ENCODE measurements around the gene SLAMF7.
"Not testable (repeated sequence)": the region's sequence is repeated elsewhere in the genome, so short reads cannot be mapped to it uniquely, and the experiment has no call there.

Gene SLAMF7

DNA sequence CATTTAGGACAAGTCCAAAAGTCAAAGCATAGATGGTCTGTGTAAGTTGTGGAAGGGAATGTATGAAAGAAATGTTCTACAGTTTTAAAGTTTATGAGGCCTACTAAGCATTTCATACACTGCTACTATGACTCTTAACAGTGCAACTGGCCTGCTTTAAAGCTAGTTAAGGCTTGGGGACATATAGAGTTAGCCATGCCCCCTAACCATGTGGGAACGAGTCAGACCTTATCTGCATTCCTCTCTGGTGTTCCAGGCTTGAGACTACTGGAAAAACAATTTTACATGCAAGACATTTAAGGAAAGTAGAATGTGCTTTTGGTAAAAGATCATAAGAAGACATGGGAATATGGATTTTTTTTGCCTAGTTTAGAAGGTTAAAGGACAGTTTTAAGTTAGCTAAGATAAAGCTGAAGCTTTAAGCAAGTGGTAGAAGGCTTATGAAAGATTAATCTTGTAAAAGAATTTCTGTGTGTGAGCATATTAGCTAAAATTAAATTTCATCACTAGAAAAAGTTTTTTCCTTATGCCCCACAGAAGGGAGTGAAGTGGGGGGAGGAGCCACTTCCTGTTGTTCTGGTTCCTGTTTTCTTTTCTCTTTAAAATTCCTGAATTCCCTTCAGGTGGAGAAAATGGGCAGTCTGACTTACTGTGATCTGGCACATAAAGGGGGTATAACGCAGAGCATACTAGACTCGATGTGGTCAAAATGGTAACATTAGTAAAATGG, 18.5 kb upstream of the SLAMF7 start:
- DNase-seq (ENCODE audit: low read depth): no peak

DNA sequence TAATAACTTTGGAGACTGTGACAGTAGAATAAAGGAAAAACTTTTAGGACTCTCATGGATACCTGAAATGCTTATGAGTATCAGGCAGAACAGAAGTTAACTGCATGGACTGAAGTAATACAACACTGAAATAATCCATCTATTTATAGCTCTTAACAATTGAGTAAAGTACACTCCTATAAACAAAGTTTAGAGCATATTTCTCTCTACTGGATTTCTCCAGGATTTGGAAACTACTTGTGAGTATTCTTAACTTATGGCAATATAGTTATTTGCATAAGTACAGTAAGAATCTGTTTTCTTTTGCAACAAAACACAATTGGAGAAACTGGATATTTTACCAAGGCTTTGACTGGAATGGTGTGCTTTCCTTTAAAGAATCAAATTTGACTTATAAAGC, 17.6 kb upstream of the SLAMF7 start:
- DNase-seq (ENCODE audit: low read depth): no peak

DNA sequence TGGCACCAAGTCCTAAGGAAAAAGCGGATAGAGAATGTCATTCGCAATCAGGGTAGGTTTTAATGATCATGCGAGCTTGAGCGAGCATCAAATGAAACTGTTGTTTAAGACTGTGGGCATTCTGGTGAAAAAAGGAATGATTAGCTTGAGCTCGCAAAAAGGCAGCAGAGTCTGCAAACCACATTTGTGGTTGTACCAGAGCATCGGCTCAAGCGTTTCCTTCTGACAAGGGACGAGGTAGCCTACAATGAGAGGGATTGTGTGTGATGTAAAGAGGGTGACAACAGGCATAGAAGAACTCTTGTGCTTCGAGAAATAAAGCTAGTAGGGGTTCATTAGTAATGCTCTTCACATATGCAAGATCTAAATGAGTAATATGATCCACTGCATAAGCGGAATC, 16.3 kb upstream of the SLAMF7 start:
- DNase-seq (ENCODE audit: low read depth): no peak

DNA sequence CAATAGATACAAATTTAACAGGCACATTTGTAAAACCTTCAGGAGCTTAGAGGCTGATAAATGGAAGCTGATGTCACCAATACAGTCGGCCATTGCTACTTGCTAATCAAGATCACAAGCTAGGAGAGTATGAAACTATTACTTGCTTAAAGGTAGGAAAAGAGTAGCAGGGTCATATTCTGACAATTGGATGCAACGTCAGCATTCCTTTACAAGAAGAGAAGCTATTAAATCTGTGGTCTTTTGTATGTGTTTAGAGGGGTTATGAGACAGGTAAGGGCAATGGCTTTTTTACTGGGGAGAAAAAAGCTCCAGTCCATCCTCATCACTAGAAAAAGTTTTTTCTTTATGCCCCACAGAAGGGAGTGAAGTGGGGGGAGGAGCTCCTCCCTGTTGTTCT, 15.7 kb upstream of the SLAMF7 start:
- DNase-seq (ENCODE audit: low read depth): no peak

DNA sequence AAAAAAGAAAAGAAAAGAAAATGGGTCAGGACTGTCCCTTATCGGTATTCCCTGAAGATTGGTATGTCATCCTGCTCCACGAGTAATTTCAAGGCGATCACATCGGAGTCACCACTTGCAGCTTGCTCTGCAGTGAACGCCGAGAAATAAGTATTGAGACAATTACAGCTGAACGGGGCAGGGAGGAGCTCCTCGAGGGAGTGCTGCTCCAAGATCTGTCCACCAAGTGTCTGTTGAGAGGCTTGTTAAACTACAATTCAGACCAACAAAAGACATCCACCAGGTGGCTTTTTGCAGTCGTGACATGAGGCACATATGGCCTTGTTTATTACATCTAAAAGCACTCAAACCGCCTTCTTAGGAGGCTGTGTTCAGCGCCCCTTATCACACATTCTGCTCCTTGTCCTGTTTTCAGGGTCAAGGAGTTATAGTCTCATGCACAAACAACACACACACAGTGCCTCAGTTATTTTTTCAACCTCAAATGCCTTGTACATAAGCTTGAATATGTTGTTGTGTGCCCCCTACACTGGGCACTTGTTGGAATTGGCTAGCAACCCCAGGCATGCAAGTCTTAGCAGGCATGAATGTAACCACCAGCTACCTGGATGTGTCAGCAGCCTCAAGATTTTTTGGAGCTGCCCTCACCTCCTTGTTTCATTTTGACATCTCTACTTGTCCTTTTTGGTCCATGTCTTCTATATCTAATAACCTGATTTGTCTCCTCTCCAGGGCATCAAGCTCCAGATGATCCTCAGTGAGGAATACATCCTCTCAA, 14.4 kb upstream of the SLAMF7 start:
- DNase-seq (ENCODE audit: low read depth): no peak

DNA sequence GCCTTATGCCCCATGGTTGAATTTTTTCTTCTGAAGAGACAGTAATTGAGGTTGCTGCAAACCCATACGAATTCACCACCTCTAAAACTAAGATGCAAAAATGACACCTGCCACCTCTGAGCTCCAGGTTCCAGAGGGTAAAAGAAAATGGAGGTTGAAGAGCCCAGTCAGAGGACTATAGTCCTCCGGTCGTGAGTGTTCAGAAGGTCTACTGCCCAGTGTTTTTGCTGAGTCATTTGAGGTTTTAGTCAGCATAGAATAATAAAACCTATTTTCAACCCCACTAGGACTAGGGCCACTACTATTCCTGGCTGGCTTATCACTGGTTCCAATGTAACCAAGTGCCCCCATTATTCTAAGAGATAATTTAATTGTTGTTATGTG, 12.9 kb upstream of the SLAMF7 start:
- DNase-seq (ENCODE audit: low read depth): no peak

DNA sequence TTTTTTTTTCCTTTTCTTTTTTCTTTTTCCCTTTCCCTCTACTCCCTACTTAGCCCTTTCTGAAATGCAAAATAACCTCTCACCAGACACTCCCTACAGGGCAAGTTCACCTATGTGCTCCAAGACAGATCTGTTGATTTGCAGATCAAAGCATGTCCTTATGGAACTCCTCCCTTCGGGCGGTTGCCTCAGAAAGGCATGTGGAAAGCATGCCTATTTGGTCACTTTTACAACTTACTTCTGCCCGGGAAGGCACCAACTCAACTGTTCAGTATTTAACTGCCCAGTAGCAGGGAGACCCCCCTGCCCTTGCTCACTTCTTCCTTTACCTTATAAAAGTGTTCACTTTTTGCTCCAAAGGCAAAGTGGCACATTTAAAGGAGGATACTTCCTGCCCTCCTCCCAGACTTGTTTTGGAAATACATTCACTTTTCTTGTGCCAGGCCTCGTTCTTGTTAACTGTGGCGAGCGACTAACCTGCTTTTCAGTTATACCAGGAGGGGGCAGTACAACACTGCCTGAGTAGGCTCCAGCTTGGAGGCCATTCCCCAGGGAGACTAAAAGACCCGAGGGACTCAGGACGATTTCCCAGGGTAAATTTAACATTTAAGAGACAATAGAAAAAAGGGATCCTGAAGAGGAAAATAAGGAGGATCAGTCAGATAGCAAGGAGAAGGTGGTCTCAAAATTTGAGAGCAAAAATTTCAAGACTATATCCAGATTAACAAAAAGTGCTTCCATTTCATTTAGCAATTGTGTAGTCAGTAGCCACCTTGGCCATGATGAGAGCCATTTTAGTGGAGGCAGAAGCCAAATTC, 12.3 kb upstream of the SLAMF7 start:
- DNase-seq (ENCODE audit: low read depth): no peak

DNA sequence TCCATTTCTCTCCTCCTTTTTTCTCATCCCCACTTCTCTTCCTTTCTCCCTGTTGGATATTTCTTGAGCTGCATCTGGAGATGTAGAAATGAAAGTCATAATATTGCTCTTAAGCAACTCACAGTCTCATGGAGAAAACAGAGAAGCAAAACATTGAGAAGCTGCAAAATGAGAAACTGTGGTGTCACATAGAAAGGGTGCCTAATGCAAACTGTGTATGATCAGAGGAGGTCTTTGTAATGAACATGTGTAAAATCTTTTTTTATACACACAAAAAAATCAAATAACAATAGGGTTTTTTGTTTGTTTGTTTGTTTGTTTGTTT, 11.8 kb upstream of the SLAMF7 start:
- no peak for DNase-seq (ENCODE audit: low read depth)

DNA sequence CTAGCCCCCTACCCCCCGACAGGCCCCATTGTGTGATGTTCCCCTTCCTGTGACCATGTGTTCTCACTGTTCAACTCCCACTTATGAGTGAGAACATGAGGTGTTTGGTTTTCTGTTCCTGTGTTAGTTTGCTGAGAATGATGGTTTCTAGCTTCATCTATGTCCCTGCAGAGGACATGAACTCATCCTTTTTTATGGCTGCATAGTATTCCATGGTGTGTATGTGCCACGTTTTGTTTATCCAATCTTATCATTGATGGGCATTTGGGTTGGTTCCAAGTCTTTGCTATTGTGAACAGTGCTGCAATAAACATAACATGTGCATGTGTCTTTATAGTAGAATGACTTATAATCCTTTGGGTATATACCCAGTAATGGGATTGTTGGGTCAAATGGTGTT, 7.5 kb upstream of the SLAMF7 start:
- not testable (repeated sequence) for DNase-seq (ENCODE audit: low read depth)

DNA sequence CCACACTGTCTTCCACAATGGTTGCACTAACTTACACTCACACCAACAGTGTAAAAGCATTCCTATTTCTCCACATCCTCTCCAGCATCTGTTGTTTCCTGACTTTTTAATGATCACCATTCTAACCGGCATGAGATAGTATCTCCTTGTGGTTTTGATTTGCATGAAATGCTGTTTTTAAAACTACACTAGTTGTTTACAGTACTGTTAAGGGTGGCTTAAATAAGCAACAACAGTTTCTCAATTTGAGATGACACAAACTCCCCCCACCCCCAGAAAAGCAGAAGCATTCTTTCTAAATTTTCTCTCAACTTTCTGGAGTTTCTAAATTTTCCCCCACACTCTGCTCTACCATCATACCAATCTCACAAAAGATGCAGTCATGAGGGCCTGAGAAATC, 7.1 kb upstream of the SLAMF7 start:
- no peak for DNase-seq (ENCODE audit: low read depth)

DNA sequence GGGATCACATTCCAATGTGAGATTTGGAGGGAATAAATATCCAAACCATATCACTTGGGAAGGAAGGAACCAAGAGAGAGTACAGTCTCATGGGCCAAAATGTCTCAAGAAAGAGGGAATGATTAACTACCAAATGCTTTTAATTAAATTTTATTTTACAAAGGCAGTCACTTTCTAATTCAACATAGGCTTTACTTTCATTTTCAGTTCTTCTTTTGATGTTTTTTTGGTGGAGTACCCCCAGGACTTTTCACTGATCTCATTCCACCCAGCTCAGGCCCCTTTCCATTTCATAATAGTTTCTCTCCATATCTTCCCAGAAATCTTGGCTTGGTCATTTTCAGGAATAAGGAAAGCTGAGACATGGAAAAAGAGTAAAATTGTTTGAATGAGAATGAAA, 5.1 kb upstream of the SLAMF7 start:
- DNase-seq (ENCODE audit: low read depth): no peak

DNA sequence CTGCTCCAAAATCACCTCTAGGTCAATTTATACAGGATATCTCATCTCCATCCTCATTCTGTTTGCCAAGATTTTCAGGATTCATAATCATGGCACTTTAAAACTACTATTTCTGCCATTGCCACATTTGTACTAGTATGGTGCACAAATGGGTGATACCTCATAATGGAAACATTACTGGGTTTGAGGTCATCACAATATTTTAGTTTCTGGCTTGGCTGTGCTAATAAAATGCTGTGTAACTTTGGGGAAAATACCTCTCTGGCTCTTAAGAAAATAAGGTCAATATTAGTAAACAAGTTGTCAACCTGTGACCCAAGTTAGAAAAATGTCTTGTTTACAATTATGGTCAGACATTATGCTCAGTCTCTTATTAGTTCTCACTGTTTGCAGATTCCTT, 4.7 kb upstream of the SLAMF7 start:
- DNase-seq (ENCODE audit: low read depth): no peak

DNA sequence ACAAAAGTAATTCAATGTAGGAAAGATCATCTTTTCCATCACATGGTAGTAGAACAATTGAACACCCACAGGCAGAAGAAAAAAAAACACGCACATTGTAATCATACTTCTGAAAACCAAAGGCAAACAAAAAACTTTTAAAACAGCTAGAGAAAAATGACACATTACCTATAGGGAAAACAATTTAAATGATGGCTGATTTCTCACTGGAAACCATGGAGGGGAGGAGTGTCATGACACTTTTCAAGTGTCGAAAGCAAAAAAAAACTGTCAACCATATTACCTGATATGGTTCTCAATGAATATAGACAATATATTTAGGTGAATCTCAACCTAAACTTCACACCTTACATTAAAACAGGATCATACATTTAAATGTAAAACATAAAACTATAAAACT, 776 bp upstream of the SLAMF7 start:
- DNase-seq (ENCODE audit: low read depth): no peak

DNA sequence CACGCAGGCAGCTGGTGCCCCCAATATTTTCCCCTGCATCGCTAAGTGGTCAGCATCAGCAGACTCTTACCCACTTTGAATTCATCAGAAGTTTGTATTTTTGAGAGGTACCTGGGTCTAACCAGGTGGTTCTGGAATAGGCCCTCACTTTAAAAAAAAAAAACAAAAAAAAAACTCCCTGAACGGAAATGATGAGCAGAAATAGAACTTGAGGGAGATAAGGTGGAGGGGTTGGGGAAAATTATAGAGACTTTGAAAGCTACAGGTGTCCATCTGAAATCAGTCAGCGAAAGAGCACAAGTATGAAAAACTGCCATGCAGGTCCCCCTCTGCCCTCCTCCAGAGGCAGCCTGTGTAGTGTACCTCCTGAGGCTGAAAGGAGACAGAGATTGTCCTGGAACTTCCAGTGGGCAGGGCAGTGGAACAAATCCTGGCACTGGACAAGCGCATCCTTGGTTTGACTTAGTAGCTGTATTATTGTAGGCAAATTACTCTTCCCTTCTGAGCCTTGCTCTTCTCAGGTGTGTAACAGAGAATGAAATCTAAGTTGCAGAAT, 1.2 kb downstream of the SLAMF7 start:
- DNase-seq (ENCODE audit: low read depth): no peak

DNA sequence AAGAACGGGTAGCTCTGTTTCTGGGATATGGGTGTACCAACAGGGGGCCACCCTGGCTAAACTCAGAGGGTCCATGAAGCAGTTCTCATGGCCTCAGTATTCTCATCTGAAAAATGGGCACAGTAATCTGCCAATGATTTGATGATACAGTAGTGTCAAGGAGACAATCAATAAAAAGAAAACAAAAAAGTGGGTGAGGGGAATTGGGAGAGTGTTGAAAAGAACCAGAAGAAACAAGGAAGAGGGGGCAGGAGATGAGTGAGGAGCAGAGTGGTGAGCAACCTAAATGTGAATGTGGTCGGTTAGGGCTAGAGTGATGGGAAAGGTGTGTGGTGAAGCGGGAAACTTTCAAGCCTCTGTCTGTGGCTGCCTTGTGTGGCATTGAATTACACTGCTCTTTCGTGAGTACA, 2.0 kb downstream of the SLAMF7 start:
- DNase-seq (ENCODE audit: low read depth): no peak

DNA sequence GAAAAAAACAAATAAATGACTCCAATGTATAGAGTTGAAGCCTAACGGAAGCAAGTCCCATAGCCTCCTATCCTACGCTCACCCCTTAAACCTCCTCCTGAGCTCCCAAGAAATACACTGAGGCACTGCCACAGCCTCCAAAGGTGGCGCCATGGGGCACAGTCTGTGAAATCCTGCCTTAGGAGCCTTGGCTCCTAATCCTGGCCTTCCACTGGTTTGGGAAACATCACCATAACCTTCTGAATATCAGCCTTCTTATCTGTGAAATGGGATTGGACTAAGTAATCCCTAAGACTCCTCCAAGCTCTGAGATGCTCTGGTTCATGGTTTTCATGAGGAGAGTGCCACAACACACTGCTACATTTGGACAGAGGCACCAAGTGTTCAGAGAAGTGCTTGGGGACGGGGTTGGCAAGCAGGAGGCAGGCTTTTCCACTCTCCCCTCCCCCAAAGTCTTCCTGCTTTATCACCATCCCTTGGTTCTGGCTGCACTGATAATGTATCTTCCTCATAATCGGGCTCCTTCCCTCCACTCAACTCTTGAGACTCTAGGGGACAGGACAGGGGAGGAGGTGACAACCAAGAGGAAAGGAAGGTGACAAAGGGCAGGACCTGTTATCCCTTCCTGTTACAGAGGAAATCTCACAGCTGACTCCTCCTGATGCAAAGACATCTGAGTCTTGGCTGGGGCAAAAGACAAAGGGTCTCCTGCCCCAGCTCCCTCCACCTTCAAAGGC, 2.7 kb downstream of the SLAMF7 start:
- no peak for DNase-seq (ENCODE audit: low read depth)

DNA sequence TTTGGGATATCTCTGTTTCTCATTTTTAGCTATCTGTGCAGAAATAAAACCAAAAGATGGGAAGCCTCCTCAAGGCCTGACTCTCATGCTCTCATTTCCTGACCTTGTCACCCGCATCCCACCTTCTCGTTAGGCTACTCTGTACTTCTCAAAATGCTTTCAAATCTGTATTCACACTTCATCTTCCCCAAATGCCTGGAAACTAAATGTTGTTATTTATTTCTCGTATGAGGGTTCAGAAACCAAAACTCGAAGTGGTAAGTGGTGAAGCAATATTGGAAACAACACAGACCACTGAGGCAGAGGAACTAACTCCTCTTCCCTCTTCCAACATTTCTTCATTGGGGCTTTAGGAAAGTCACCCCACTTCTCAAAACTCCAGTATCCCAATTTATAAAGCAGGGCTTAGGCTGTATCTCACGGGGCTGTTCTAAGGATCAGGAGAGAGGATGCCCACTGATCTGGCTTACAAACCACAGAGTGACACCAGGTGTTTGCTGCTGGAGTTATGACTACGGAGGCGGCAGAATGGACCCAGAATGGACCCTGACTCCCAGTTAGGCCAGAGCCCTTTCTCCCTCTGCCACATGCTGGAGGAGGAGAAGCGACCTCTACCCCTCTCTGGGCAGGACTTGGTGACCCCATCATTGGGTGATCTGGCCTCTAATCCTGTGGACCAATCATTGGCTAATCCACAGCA, 3.5 kb downstream of the SLAMF7 start:
- DNase-seq (ENCODE audit: low read depth): no peak

DNA sequence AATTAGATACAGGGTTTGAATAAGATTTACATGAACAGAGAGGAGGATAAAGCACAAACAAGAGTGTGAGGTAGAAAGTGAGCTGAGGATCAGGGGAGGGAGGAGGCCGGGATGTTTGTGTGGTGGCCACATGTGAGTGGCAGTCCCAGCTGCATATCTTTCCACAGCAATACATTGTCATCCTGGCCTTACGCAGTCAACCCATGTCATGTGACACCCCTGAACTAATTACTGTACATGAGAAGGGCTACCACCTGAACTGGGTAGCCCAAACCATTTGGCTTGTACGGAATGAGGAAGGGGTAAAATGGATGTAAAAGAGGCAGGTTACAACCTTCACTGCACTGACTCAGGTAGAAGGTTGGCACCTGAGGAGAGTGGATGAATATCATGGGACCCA, 4.2 kb downstream of the SLAMF7 start:
- no peak for DNase-seq (ENCODE audit: low read depth)

DNA sequence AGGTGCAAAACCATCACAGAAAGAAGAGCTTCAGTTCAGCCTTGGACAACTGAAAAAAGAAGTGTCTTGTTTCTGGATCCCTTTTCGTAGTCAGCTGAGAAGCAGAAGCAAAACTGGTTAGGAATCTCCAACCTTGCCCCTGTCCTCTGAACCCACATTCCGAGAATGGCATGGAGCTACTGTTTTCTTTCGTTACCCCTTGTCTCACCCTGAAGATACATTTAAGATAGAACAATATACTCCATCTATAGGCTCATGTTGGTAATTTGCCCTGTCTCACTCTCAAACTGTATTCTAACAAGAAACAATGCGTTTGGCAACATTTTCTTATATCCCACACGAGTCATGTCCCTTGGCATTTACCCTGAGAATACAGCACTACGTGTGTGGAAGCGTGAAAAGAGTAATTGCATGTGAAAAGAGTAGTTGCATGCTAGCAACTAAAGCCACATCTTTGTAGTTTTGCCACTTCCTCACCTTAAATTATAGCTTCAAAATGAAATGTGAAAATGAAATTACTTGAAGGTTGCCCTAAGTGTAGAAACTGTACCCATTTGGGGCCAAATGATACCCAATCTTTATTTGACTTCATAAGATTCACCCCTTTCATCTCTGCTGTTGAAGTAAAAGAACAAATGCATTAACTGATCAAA, 5.3 kb downstream of the SLAMF7 start:
- DNase-seq (ENCODE audit: low read depth): no peak

DNA sequence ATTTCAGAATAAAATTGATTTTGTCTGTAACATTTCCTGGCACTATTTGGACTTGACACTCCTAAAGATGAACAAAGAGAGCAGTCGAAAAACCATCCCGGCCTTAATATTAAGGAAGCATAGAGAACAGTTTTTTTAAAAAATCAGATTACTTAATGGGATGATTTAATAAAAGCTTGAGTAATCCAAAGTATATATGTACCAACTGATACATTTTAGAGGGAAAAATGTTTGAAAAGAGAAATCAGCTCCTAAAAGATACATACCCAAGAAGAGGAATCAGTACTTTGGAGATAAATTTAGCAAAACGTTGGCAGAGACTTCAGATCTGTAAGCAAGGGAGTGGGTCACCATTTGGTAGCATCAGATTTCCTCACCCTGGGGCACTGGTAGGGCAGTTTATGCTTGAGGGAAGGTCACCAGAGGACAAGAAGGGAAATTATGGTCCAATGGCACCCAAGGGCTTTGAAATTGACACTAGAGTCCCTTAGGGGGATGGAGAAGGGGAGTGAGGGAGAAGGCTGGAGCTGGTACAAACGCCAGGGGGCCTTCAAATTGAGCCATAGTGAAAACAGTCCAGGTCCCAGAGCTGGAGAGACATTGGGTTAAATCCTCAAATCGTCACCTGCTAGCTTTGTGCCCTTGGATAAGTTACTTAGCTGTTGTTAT, 5.9 kb downstream of the SLAMF7 start:
- DNase-seq (ENCODE audit: low read depth): no peak
